ENCODE results near the gene DYNLL2. TPM values are rescaled to one million over a fixed set of nuclear protein-coding genes. Genes with fewer than 3 reads are reported as not detected.
"Not testable (repeated sequence)": the region's sequence is repeated elsewhere in the genome, so short reads cannot be mapped to it uniquely, and the experiment has no call there.

DYNLL2 gene
- total and polyA plus RNA-seq, 11 donors = 41.4 to 102 (median 74.0) TPM

- no peak for TF ChIP-seq POLR2A (IDR thresholded peaks at IDR 0.05)
- TF ChIP-seq, protein P1, sequence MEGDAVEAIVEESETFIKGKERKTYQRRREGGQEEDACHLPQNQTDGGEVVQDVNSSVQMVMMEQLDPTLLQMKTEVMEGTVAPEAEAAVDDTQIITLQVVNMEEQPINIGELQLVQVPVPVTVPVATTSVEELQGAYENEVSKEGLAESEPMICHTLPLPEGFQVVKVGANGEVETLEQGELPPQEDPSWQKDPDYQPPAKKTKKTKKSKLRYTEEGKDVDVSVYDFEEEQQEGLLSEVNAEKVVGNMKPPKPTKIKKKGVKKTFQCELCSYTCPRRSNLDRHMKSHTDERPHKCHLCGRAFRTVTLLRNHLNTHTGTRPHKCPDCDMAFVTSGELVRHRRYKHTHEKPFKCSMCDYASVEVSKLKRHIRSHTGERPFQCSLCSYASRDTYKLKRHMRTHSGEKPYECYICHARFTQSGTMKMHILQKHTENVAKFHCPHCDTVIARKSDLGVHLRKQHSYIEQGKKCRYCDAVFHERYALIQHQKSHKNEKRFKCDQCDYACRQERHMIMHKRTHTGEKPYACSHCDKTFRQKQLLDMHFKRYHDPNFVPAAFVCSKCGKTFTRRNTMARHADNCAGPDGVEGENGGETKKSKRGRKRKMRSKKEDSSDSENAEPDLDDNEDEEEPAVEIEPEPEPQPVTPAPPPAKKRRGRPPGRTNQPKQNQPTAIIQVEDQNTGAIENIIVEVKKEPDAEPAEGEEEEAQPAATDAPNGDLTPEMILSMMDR (IDR thresholded peaks at IDR 0.05) = no peak
- Histone ChIP-seq H3K9me3 (no peaks in the 10 kb centered on the region), H3K27me3 (no peaks in the 10 kb centered on the region), H3K4me1 (no peaks in the 10 kb centered on the region), H3K36me3 (no peaks in the 10 kb centered on the region), H3K27ac (no peak overlapping the region), H3K4me3 (no peak overlapping the region)
- ATAC-seq (no peak), DNase-seq (no peak)
- intact Hi-C loops (cut with DNase I) = no loop called here
Observed at GRCh38 chr17:58100506-58100905, 17.3 kb downstream of the DYNLL2 start.

DNA sequence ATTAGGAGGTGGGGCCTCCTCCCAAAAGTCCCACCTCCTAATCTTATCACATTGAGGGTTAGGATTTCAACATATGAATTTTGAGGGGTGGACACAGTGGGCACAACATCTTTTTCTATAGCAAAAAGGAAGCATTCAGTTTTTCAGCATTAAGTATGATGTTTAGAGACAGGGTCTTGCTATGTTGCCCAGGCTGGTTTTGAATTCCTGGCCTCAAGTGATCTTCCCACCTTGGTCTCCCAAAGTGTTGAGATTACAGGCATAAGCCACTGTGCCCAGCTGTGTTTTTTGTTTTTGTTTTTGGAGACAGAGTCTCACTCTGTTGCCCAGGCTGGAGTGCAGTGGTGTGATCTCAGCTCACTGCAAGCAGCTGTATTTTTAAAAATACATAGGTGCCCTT is 18.7 kb downstream of the DYNLL2 start:
- ATAC-seq; H3K27me3 ChIP-seq; H3K4me3 ChIP-seq; H3K4me1 ChIP-seq; intact Hi-C loops (cut with DNase I); H3K27ac ChIP-seq; DNase-seq; H3K36me3 ChIP-seq; H3K9me3 ChIP-seq: not testable (repeated sequence)

GRCh38 chr17:58105093-58105492 is 21.9 kb downstream of the DYNLL2 start:
- intact Hi-C loops (cut with DNase I) = no loop called here
- Histone ChIP-seq H3K36me3 (no peaks in the 10 kb centered on the region), H3K27me3 (no peaks in the 10 kb centered on the region), H3K4me3 (no peak overlapping the region), H3K27ac (no peak overlapping the region), H3K4me1 (no peaks in the 10 kb centered on the region), H3K9me3 (peaks cover 0 to 5% (median 0%) of the 10 kb centered on the region in 12 donors)
- DNase-seq (no peak), ATAC-seq (no peak)
- 86 to 100% (median 96%) methylated on average over 1 of the region's 1 CpG for WGBS, 4 donors
- TF ChIP-seq, protein P1 (IDR thresholded peaks at IDR 0.05) = no peak
- TF ChIP-seq POLR2A (IDR thresholded peaks at IDR 0.05) = no peak

- Histone ChIP-seq H3K4me1 (no peaks in the 10 kb centered on the region), H3K27ac (no peak overlapping the region), H3K4me3 (no peak overlapping the region), H3K9me3 (peaks cover 0 to 5% (median 0%) of the 10 kb centered on the region in 12 donors), H3K27me3 (no peaks in the 10 kb centered on the region), H3K36me3 (no peaks in the 10 kb centered on the region)
- no peak for TF ChIP-seq POLR2A (IDR thresholded peaks at IDR 0.05)
- TF ChIP-seq, protein P1 (IDR thresholded peaks at IDR 0.05) = no peak
- 31 to 43% (median 37%) methylated on average over 1 of the region's 1 CpG for WGBS, 4 donors
- intact Hi-C loops (cut with DNase I) = no loop called here
- no peak for DNase-seq
- no peak for ATAC-seq
Observed at GRCh38 chr17:58107306-58107705, 24.1 kb downstream of the DYNLL2 start.

DNA sequence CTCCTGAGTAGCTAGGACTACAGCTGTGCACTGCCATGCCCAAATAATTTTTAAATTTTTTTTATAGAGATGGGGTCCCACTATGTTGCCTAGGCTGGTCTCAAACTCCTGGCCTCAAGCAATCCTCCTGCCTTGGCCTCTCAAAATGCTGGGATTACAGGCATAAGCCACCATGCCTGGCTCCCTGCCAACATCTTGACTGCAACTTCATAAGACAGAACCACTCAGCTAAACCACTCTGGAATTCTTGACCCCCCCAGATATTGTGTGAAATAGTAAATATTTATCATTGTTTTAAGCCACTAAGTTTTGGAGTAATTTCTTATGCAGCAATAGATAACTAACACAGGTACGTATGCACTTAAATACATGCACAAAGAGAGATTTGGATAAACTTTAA is 26.0 kb downstream of the DYNLL2 start:
- intact Hi-C loops (cut with DNase I) = no loop called here
- ATAC-seq = no peak
- H3K4me1 ChIP-seq = peaks cover 0 to 5% (median 0%) of the 10 kb centered on the region in 12 donors
- WGBS, 4 donors = 79 to 93% (median 84%) methylated on average over 1 of the region's 1 CpG
- H3K27ac ChIP-seq = no peak overlapping the region
- no peak overlapping the region for H3K4me3 ChIP-seq
- H3K36me3 ChIP-seq = no peaks in the 10 kb centered on the region
- no peak for DNase-seq
- H3K27me3 ChIP-seq = no peaks in the 10 kb centered on the region
- H3K9me3 ChIP-seq = peaks cover 0 to 5% (median 0%) of the 10 kb centered on the region in 12 donors
- no peak for TF ChIP-seq POLR2A (IDR thresholded peaks at IDR 0.05)
- TF ChIP-seq, protein P1 (IDR thresholded peaks at IDR 0.05) = no peak

Data from heart left ventricle (tissue), 16 donors.